OCI-LY1 (cell line): ENCODE data around the gene PDZD2.

Source experiments
- CTCF ChIP-seq: fragments of 200-600 bp; sonication (generic), shearing (Covaris generic); IDR thresholded peaks from 2 replicates; pipeline ENCODE4 v1.5.1; 2017; ENCODE audit warnings: mild to moderate bottlenecking, antibody characterized with exemption, low read length, moderate library complexity, mixed read lengths
- EZH2 ChIP-seq: fragments of 200-600 bp; sonication (generic), shearing (Covaris generic); IDR thresholded peaks from 2 replicates; pipeline ENCODE4 v1.8.0; 2017; ENCODE audit warnings: borderline replicate concordance, mixed run types, mild to moderate bottlenecking, antibody characterized with exemption, low read length, moderate library complexity, mixed read lengths

GRCh38 chr5:32055891-32056866, 417.2 kb downstream of the PDZD2 start:
- TF ChIP-seq EZH2 (no peak), CTCF (no peak)
